ENCODE data around the gene FANK1. TPM values are rescaled to one million over a fixed set of nuclear protein-coding genes. Genes with fewer than 3 reads are reported as not detected.

The FANK1 gene
- total RNA-seq, 2 donors from 2014 or later = 5.8 to 6.9 TPM

DNA sequence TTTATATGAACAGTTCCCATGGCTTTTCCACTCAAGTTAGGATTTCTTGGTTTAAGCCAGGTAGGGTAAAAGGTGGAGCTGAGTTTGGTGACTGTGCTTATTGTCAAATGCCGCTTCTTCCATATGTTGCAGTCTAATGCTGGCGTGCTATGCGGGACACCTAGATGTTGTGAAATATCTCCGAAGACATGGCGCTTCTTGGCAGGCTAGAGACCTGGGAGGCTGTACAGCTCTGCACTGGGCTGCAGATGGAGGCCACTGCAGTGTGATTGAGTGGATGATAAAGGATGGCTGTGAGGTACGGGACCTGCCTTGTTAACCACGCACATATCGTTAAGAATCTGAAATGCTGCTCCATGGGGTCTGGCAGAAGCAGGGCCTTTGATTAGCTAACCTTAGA lies 108.4 kb downstream of the FANK1 start:
- intact Hi-C loops (cut with DNase I) = no loop called here
- no peak overlapping the region for H3K27ac ChIP-seq
- H3K4me1 ChIP-seq = no peaks in the 10 kb centered on the region
- no peak for DNase-seq
- no peaks in the 10 kb centered on the region for H3K27me3 ChIP-seq
- H3K9me3 ChIP-seq = no peaks in the 10 kb centered on the region
- TF ChIP-seq CTCF (IDR thresholded peaks at IDR 0.05) = no peak
- H3K4me3 ChIP-seq = no peak overlapping the region
- no peak overlapping the region for H3K9ac ChIP-seq (ENCODE audit: low read depth in 2 of 2, low read length in 2 of 2)
- H3K36me3 ChIP-seq = no peaks in the 10 kb centered on the region

GRCh38 chr10:126006264-126006663 lies 109.9 kb downstream of the FANK1 start:
- H3K9me3 ChIP-seq = no peaks in the 10 kb centered on the region
- no peak overlapping the region for H3K9ac ChIP-seq (ENCODE audit: low read depth in 2 of 2, low read length in 2 of 2)
- H3K27ac ChIP-seq = no peak overlapping the region

DNA sequence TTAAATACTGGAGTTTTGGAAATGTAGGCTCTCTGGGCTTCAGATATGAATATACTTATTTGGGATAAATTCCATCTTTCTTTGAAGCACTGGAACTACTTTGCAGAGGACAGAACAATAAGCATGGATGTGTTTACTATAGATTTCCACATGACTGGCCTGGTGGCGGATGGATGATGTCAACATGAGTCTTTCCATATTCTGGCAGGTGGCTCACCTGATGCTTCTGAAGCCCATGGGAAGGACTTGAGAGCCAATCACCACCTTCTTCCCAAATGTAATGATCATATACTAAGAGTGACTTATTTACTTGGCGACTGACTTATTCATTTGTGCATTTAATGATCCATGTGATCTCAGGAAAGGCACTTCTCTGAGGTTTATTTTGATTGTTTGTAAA lies 110.5 kb downstream of the FANK1 start:
- no peaks in the 10 kb centered on the region for H3K27me3 ChIP-seq
- no peaks in the 10 kb centered on the region for H3K4me1 ChIP-seq
- no peak overlapping the region for H3K27ac ChIP-seq
- DNase-seq = no peak
- no peaks in the 10 kb centered on the region for H3K9me3 ChIP-seq
- no peak overlapping the region for H3K9ac ChIP-seq (ENCODE audit: low read depth in 2 of 2, low read length in 2 of 2)
- H3K4me3 ChIP-seq = no peak overlapping the region
- H3K36me3 ChIP-seq = no peaks in the 10 kb centered on the region
- intact Hi-C loops (cut with DNase I) = no loop called here
- no peak for TF ChIP-seq CTCF (IDR thresholded peaks at IDR 0.05)

More at GRCh38 chr10:126006264-126006663, 109.9 kb downstream of the FANK1 start:
- H3K27me3 ChIP-seq = no peaks in the 10 kb centered on the region
- H3K36me3 ChIP-seq = no peaks in the 10 kb centered on the region
- no peak for DNase-seq
- intact Hi-C loops (cut with DNase I) = no loop called here
- TF ChIP-seq CTCF (IDR thresholded peaks at IDR 0.05) = no peak
- H3K4me1 ChIP-seq = no peaks in the 10 kb centered on the region
- H3K4me3 ChIP-seq = no peak overlapping the region

DNA sequence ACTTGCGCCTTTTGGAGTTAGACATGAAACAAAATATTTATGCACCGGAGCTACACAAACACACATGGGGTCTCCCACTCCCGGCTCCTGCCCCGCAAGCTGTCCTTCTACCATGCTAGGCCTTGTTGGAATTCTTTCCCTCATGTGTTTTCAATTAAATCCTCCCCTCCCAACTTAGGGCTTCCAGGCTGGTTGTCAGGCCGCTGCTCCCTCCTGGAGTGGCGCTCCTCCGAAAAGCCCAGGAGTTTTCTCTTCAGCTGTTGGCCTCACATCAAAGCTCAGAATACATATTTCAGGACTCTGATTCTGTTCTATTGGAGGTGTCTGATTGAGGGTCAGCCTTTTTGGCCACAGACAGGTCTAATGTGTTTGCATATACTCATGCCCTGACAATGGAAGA lies 113.3 kb downstream of the FANK1 start:
- H3K27me3 ChIP-seq = no peaks in the 10 kb centered on the region
- H3K9ac ChIP-seq (ENCODE audit: low read depth in 2 of 2, low read length in 2 of 2) = no peak overlapping the region
- intact Hi-C loops (cut with DNase I) = no loop called here
- H3K27ac ChIP-seq = no peak overlapping the region
- no peak for DNase-seq
- no peaks in the 10 kb centered on the region for H3K36me3 ChIP-seq
- H3K4me3 ChIP-seq = no peak overlapping the region
- TF ChIP-seq CTCF (IDR thresholded peaks at IDR 0.05) = no peak
- no peaks in the 10 kb centered on the region for H3K9me3 ChIP-seq
- no peaks in the 10 kb centered on the region for H3K4me1 ChIP-seq

DNA sequence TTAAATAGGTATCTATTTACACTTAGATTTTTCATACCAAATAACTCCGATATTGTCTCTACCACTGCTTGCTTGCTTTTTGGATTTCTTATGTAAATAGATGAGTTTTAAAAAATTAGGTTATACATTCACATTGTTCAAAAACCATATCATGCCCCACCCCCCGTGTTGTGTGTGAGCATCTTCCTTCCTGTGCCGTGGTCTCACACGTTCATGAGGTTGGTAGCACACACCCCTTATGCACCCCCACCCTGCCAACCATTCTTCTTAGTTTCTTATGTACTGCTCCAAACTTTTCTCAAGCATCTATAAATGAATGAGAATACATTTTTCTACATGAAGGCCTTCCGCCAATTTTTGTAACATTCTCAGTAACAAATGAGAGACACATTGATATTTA lies 115.6 kb downstream of the FANK1 start:
- no peak overlapping the region for H3K27ac ChIP-seq
- no peak for TF ChIP-seq CTCF (IDR thresholded peaks at IDR 0.05)
- DNase-seq = no peak
- intact Hi-C loops (cut with DNase I) = no loop called here
- H3K4me3 ChIP-seq = no peak overlapping the region
- H3K36me3 ChIP-seq = no peaks in the 10 kb centered on the region
- no peaks in the 10 kb centered on the region for H3K9me3 ChIP-seq
- no peaks in the 10 kb centered on the region for H3K4me1 ChIP-seq
- H3K27me3 ChIP-seq = no peaks in the 10 kb centered on the region
- H3K9ac ChIP-seq (ENCODE audit: low read depth in 2 of 2, low read length in 2 of 2) = no peak overlapping the region

GRCh38 chr10:126012485-126012884 lies 116.1 kb downstream of the FANK1 start:
- no peak for TF ChIP-seq CTCF (IDR thresholded peaks at IDR 0.05)
- Histone ChIP-seq H3K9me3 (no peaks in the 10 kb centered on the region), H3K9ac (ENCODE audit: low read depth in 2 of 2, low read length in 2 of 2) (no peak overlapping the region), H3K4me3 (no peak overlapping the region), H3K4me1 (no peaks in the 10 kb centered on the region), H3K27ac (no peak overlapping the region), H3K36me3 (no peaks in the 10 kb centered on the region), H3K27me3 (no peaks in the 10 kb centered on the region)
- intact Hi-C loops (cut with DNase I) = no loop called here
- no peak for DNase-seq
